HFFc6 (cell line): Measurements from ENCODE around the gene PRRX1. TPM values are rescaled to one million over a fixed set of nuclear protein-coding genes. Genes with fewer than 3 reads are reported as not detected.

Experiments used
- DNase-seq: peaks from one replicate; pipeline ENCODE4 v3.0.0-alpha.2; 2018
- H3K27ac Mint-ChIP-seq: 2 replicates; pipeline ENCODE4 v1.8.0; 2020; ENCODE audit warnings: mild to moderate bottlenecking, mixed read lengths
- H3K27me3 Mint-ChIP-seq: 2 replicates; pipeline ENCODE4 v1.8.0; 2021; ENCODE audit warnings: mild to moderate bottlenecking, moderate library complexity, mixed read lengths; ENCODE audit not compliant: insufficient read depth
- H3K36me3 Mint-ChIP-seq: 2 replicates; pipeline ENCODE4 v1.8.0; 2021; ENCODE audit warnings: low read depth, mixed read lengths
- H3K4me1 Mint-ChIP-seq: 2 replicates; pipeline ENCODE4 v1.8.0; 2020; ENCODE audit warnings: low read depth, mixed read lengths
- H3K4me3 Mint-ChIP-seq: 2 replicates; pipeline ENCODE4 v1.8.0; 2020; ENCODE audit warnings: mild to moderate bottlenecking, moderate library complexity, mixed read lengths
- H3K9me3 Mint-ChIP-seq: 2 replicates; pipeline ENCODE4 v1.8.0; 2020; ENCODE audit warnings: mild to moderate bottlenecking, mixed read lengths
- CTCF ChIP-seq: fragments of 200-600 bp; sonication (generic); IDR thresholded peaks from 2 replicates; pipeline ENCODE4 v1.5.0; 2021; ENCODE audit warnings: antibody characterized with exemption, mild to moderate bottlenecking
- total RNA-seq, 6 experiments: library from RNA; stranded (reverse); fragmentation: NEBNext Ultra II Directional; extraction: Animal tissue kit (Norgen Biotek cat#: 25700); gene quantifications; 2 replicates in 1 of 6; 3 replicates in 5 of 6; pipeline ENCODE4 v1.2.3, GENCODE V29; 2021

Gene PRRX1
- total RNA-seq, 6 experiments from 2014 or later, result 151 to 310 (median 270) TPM

- DNase-seq, result peak; percentile 96
- TF ChIP-seq CTCF, result no peak
- peak overlapping the region; percentile 46 for H3K4me3 Mint-ChIP-seq
- peaks cover 34% of the 10 kb centered on the region for H3K36me3 Mint-ChIP-seq
- peaks cover 22% of the 10 kb centered on the region for H3K9me3 Mint-ChIP-seq
- H3K27ac Mint-ChIP-seq, result peak overlapping the region; percentile 88
- no peaks in the 10 kb centered on the region for H3K27me3 Mint-ChIP-seq
- peaks cover 62% of the 10 kb centered on the region for H3K4me1 Mint-ChIP-seq
Observed at GRCh38 chr1:170623171-170623570, 40.8 kb upstream of the PRRX1 start.

GRCh38 chr1:170624146-170624545 lies 39.8 kb upstream of the PRRX1 start:
- no peaks in the 10 kb centered on the region for H3K27me3 Mint-ChIP-seq
- TF ChIP-seq CTCF, result no peak
- H3K4me3 Mint-ChIP-seq, result no peak overlapping the region
- H3K36me3 Mint-ChIP-seq, result peaks cover 41% of the 10 kb centered on the region
- H3K4me1 Mint-ChIP-seq, result peaks cover 52% of the 10 kb centered on the region
- no peak for DNase-seq
- H3K9me3 Mint-ChIP-seq, result peaks cover 31% of the 10 kb centered on the region
- H3K27ac Mint-ChIP-seq, result 0 out of 2 replicates have a peak overlapping the region, but pooled peaks have one; percentile 11

GRCh38 chr1:170630977-170631376 lies 33.0 kb upstream of the PRRX1 start:
- TF ChIP-seq CTCF, result no peak
- H3K4me3 Mint-ChIP-seq, result no peak overlapping the region

GRCh38 chr1:170634293-170634692 lies 29.6 kb upstream of the PRRX1 start:
- H3K36me3 Mint-ChIP-seq, result peaks cover 27% of the 10 kb centered on the region

More at GRCh38 chr1:170630977-170631376, 33.0 kb upstream of the PRRX1 start:
- Mint-ChIP-seq H3K27me3 (no peaks in the 10 kb centered on the region), H3K27ac (no peak overlapping the region), H3K4me1 (peaks cover 46% of the 10 kb centered on the region), H3K9me3 (peaks cover 16% of the 10 kb centered on the region), H3K36me3 (peaks cover 40% of the 10 kb centered on the region)
- DNase-seq, result no peak

GRCh38 chr1:170634824-170635410 lies 29.0 kb upstream of the PRRX1 start:
- peak overlapping the region; percentile 96 for H3K27ac Mint-ChIP-seq
- peak; percentile 29 for DNase-seq
- peaks cover 10% of the 10 kb centered on the region for H3K9me3 Mint-ChIP-seq
- TF ChIP-seq CTCF, result no peak
- H3K27me3 Mint-ChIP-seq, result no peaks in the 10 kb centered on the region
- H3K36me3 Mint-ChIP-seq, result peaks cover 25% of the 10 kb centered on the region
- H3K4me3 Mint-ChIP-seq, result peak overlapping the region; percentile 76
- H3K4me1 Mint-ChIP-seq, result peaks cover 51% of the 10 kb centered on the region

More at GRCh38 chr1:170634293-170634692, 29.6 kb upstream of the PRRX1 start:
- H3K27ac Mint-ChIP-seq, result peak overlapping the region; percentile 96
- DNase-seq, result peak; percentile 93
- no peak overlapping the region; the same call in 1 of the 2 replicates for H3K4me3 Mint-ChIP-seq
- peaks cover 10% of the 10 kb centered on the region for H3K9me3 Mint-ChIP-seq
- peaks cover 51% of the 10 kb centered on the region for H3K4me1 Mint-ChIP-seq
- H3K27me3 Mint-ChIP-seq, result no peaks in the 10 kb centered on the region
- no peak for TF ChIP-seq CTCF
